HepG2 (cell line): ENCODE data around the gene KCND2. TPM values are rescaled to one million over a fixed set of nuclear protein-coding genes. Genes with fewer than 3 reads are reported as not detected.

Experiments
- ATAC-seq: fragments of 200-7000 bp; cut with Tn5 transposase; 3 replicates; pipeline ENCODE4 v1.9.1; 2020; ENCODE audit warnings: mild to moderate bottlenecking, moderate library complexity
- BruUV-seq: library from RNA; stranded (reverse); fragments of 400-500 nt; replicated peaks from 2 replicates; lab custom pipeline; 2021; lab: Mats Ljungman, UMichigan
- CTCF ChIA-PET: fragments of 300-600 bp; formaldehyde crosslinking; extraction: SDS; loops from one replicate; lab custom pipeline; 2021; ENCODE audit warnings: low total read pairs, inconsistent platforms, low intra/inter-chr PET ratio; lab: Yijun Ruan, JAX
- POLR2A ChIA-PET: fragments of 350-600 bp; sonication (Branson Sonifier 250); formaldehyde crosslinking; loops from one replicate; lab custom pipeline; 2020; ENCODE audit warnings: antibody characterized with exemption, inconsistent platforms; lab: Yijun Ruan, JAX
- DNase-seq: peaks from one replicate; pipeline ENCODE4 v3.0.0-alpha.2; 2015; ENCODE audit warnings: low spot score
- FAIRE-seq: peaks from 3 replicates; lab custom pipeline; 2011; peaks lifted over from hg19 to GRCh38; lab: Jason Lieb, UNC
- H2AFZ ChIP-seq: one replicate; pipeline ENCODE4 v1.6.1; 2011; ENCODE audit warnings: low read length, inconsistent platforms
- H3K27ac ChIP-seq: fragments of 300-600 bp; 3 replicates; pipeline ENCODE4 v1.8.0; 2011; ENCODE audit warnings: mixed run types, mild to moderate bottlenecking, mixed read lengths, low read length, inconsistent platforms; ENCODE audit not compliant: insufficient read depth; ENCODE audit errors: extremely low read length
- H3K27me3 ChIP-seq, 2 experiments: fragments of 200-600 bp in 1 of 2; 2 replicates in 1 of 2; 3 replicates in 1 of 2; pipeline versions ENCODE4 v1.6.0 to v1.8.0; 2011; ENCODE audit warnings: low read length in 2 of 2, mild to moderate bottlenecking in 2 of 2, moderate library complexity in 2 of 2, inconsistent platforms in 1 of 2; ENCODE audit not compliant: insufficient read depth in 2 of 2, control insufficient read depth in 1 of 2
- H3K36me3 ChIP-seq, 2 experiments: fragments of 200-600 bp in 1 of 2; replicated peaks in 1 of 2; 2 replicates in 1 of 2; 3 replicates in 1 of 2; pipeline versions ENCODE4 v1.5.1 to v1.8.0; 2011; ENCODE audit warnings: low read length in 2 of 2, inconsistent platforms in 1 of 2; ENCODE audit not compliant: insufficient read depth in 2 of 2, control insufficient read depth in 1 of 2
- H3K4me1 ChIP-seq: 2 replicates; pipeline ENCODE4 v1.5.1; 2012; ENCODE audit warnings: low read length, inconsistent platforms; ENCODE audit not compliant: insufficient read depth
- H3K4me2 ChIP-seq: 2 replicates; pipeline ENCODE4 v1.6.0; 2011; ENCODE audit warnings: low read depth, low read length, inconsistent platforms
- H3K4me3 ChIP-seq, 3 experiments: fragments of 200-600 bp in 1 of 3; sonication (generic), shearing (Covaris generic) in 1 of 3; replicated peaks in 1 of 3; 2 replicates each; pipeline ENCODE4 v1.5.1; 2011 to 2016; ENCODE audit warnings: low read length in 3 of 3, inconsistent platforms in 2 of 3, low read depth in 2 of 3, mild to moderate bottlenecking in 2 of 3, control low read depth in 1 of 3, mixed read lengths in 1 of 3; ENCODE audit not compliant: insufficient read depth in 1 of 3
- H3K79me2 ChIP-seq: one replicate; pipeline ENCODE4 v1.6.1; 2011; ENCODE audit warnings: low read length, inconsistent platforms; ENCODE audit not compliant: insufficient read depth
- H3K9ac ChIP-seq: 2 replicates; pipeline ENCODE4 v1.6.0; 2011; ENCODE audit warnings: mild to moderate bottlenecking, low read depth, low read length, inconsistent platforms; ENCODE audit not compliant: insufficient read depth
- H3K9me3 ChIP-seq: 2 replicates; pipeline ENCODE4 v1.5.1; 2012; ENCODE audit warnings: mild to moderate bottlenecking, low read length
- H4K20me1 ChIP-seq: 2 replicates; pipeline ENCODE4 v1.6.0; 2011; ENCODE audit warnings: inconsistent platforms, mild to moderate bottlenecking, low read length, moderate library complexity; ENCODE audit not compliant: insufficient read depth
- ATRX ChIP-seq: sonication (generic); formaldehyde crosslinking; IDR thresholded peaks from 2 replicates; pipeline ENCODE4 v1.4.0; 2020; ENCODE audit warnings: missing genetic modification reagents, borderline replicate concordance
- FOXA1 ChIP-seq, 2 experiments: fragments of 450-650 bp in 1 of 2; sonication (generic) in 1 of 2; formaldehyde crosslinking in 1 of 2; IDR thresholded peaks; 2 replicates each; pipeline versions ENCODE4 v1.4.0 to v1.6.1; 2016 to 2020; ENCODE audit warnings: missing genetic modification reagents in 1 of 2
- FOXK1 ChIP-seq: sonication (generic); formaldehyde crosslinking; IDR thresholded peaks from 2 replicates; pipeline ENCODE4 v1.4.0; 2020; ENCODE audit warnings: low read depth, missing genetic modification reagents, borderline replicate concordance
- HHEX ChIP-seq: IDR thresholded peaks from 2 replicates; pipeline ENCODE4 v1.6.1; 2016; ENCODE audit warnings: control low read depth
- IRX3 ChIP-seq: sonication (generic); formaldehyde crosslinking; IDR thresholded peaks from 2 replicates; pipeline ENCODE4 v1.8.1; 2023; ENCODE audit warnings: mild to moderate bottlenecking, low read depth, missing genetic modification reagents, borderline replicate concordance
- MTA1 ChIP-seq: sonication (generic); formaldehyde crosslinking; IDR thresholded peaks from 2 replicates; pipeline ENCODE4 v1.4.0; 2020; ENCODE audit warnings: missing genetic modification reagents, mild to moderate bottlenecking, borderline replicate concordance
- MXD1 ChIP-seq: sonication (generic); formaldehyde crosslinking; IDR thresholded peaks from 2 replicates; pipeline ENCODE4 v1.4.0; 2020; ENCODE audit warnings: mild to moderate bottlenecking, missing genetic modification reagents
- NR0B2 ChIP-seq: sonication (generic); formaldehyde crosslinking; IDR thresholded peaks from 2 replicates; pipeline ENCODE4 v1.4.0; 2020; ENCODE audit warnings: mild to moderate bottlenecking, missing genetic modification reagents
- PRDM4 ChIP-seq: sonication (generic); formaldehyde crosslinking; IDR thresholded peaks from 2 replicates; pipeline ENCODE4 v1.9.0; 2021; ENCODE audit warnings: missing genetic modification reagents, borderline replicate concordance
- SKI ChIP-seq: fragments of 450-650 bp; IDR thresholded peaks from one replicate; pipeline ENCODE4 v1.6.1; 2018; ENCODE audit warnings: mild to moderate bottlenecking; ENCODE audit not compliant: partially characterized antibody
- TCF7L2 ChIP-seq: IDR thresholded peaks from 2 replicates; pipeline ENCODE4 v1.6.1; 2011; ENCODE audit warnings: mild to moderate bottlenecking, low read depth, low read length, moderate library complexity
- TEAD2 ChIP-seq: sonication (generic); formaldehyde crosslinking; IDR thresholded peaks from 2 replicates; pipeline ENCODE4 v1.9.0; 2021; ENCODE audit warnings: missing genetic modification reagents
- YEATS2 ChIP-seq: sonication (generic); formaldehyde crosslinking; IDR thresholded peaks from 2 replicates; pipeline ENCODE4 v1.4.0; 2020; ENCODE audit warnings: missing genetic modification reagents, borderline replicate concordance
- ZNF253 ChIP-seq: sonication (generic); formaldehyde crosslinking; IDR thresholded peaks from 2 replicates; pipeline ENCODE4 v1.8.0; 2022; ENCODE audit warnings: mild to moderate bottlenecking, missing genetic modification reagents, borderline replicate concordance
- ZNF280B ChIP-seq: sonication (generic); formaldehyde crosslinking; IDR thresholded peaks from 2 replicates; pipeline ENCODE4 v1.5.0; 2020; ENCODE audit warnings: missing genetic modification reagents, mild to moderate bottlenecking, borderline replicate concordance
- ZNF3 ChIP-seq: IDR thresholded peaks from 2 replicates; pipeline ENCODE4 v1.7.0; 2017; ENCODE audit warnings: inconsistent platforms
- ZNF577 ChIP-seq: sonication (generic); formaldehyde crosslinking; IDR thresholded peaks from 2 replicates; pipeline ENCODE4 v1.4.0; 2020; ENCODE audit warnings: mild to moderate bottlenecking, low read depth, missing genetic modification reagents, borderline replicate concordance
- ZNF780A ChIP-seq: sonication (generic); formaldehyde crosslinking; IDR thresholded peaks from 2 replicates; pipeline ENCODE4 v1.8.0; 2022; ENCODE audit warnings: mild to moderate bottlenecking, missing genetic modification reagents, moderate library complexity
- WGBS: methylation state at CpG from one replicate; pipeline ENCODE4 v1.1.6; 2017; ENCODE audit warnings: low lambda C conversion rate; 5-methylcytosine and 5-hydroxymethylcytosine counted together
- in situ Hi-C: cut with HindIII; loops from 2 replicates; pipeline ENCODE4 v1.10.0; 2017; ENCODE audit warnings: low pct_unique_long_range_greater_than_20kb; ENCODE audit not compliant: extremely low pct_ligation_motif_present
- intact Hi-C: fragments of 100-400 bp; cut with micrococcal nuclease; formaldehyde crosslinking; loops from one replicate; pipeline ENCODE4 v1.10.0; 2022; ENCODE audit not compliant: unreplicated experiment
- polyA plus RNA-seq, 8 experiments: library from polyadenylated mRNA; depleted of rRNA in 3 of 8; stranded (reverse) in 7 of 8; unstranded in 1 of 8; fragments of >200 nt; fragmentation: Illumina TruSeq in 4 of 8; extraction: Trizol in 4 of 8; gene quantifications; 2 replicates each; pipeline versions ENCODE4 v1.2.1 to v1.2.3, GENCODE V29; 2011 to 2016; ENCODE audit warnings: low read depth in 4 of 8, missing spikeins in 1 of 8, mixed read lengths in 1 of 8; ENCODE audit not compliant: insufficient read depth in 1 of 8
- total RNA-seq, 5 experiments: library from RNA; depleted of rRNA; stranded (reverse); fragments of >200 nt; fragmentation: Illumina TruSeq; extraction: Trizol; gene quantifications; 2 replicates each; pipeline ENCODE4 v1.2.3, GENCODE V29; 2016; ENCODE audit warnings: low read depth in 1 of 5

KCND2 gene
- total and polyA plus RNA-seq, 2 of the 13 experiments (the other 11 are each of a cell fraction or from before 2014, with no cell fraction given): not detected

GRCh38 chr7:120431016-120431415, 158.0 kb downstream of the KCND2 start (continued):
- no peak for TF ChIP-seq PRDM4 (CRISPR knock-in tag)
- TF ChIP-seq SKI: no peak
- no peak for TF ChIP-seq TCF7L2
- no peak for TF ChIP-seq ZNF780A (CRISPR knock-in tag)
- TF ChIP-seq NR0B2 (CRISPR knock-in tag): no peak
- no peak for TF ChIP-seq ZNF280B
- no peak for TF ChIP-seq ATRX (CRISPR knock-in tag)
- TF ChIP-seq, all 625 proteins: peak for 0

GRCh38 chr7:120436487-120437060, 163.6 kb downstream of the KCND2 start:
- BruUV-seq: no TSS peak
- no peaks in the 10 kb centered on the region for H3K9me3 ChIP-seq
- no peak overlapping the region for H3K4me2 ChIP-seq
- ATAC-seq (no peak), FAIRE-seq (no peak), DNase-seq (no peak)
- no peak overlapping the region for H2AFZ ChIP-seq
- no peaks in the 10 kb centered on the region for H3K4me1 ChIP-seq
- no peak overlapping the region for H3K4me3 ChIP-seq
- no peak overlapping the region for H3K9ac ChIP-seq
- in situ Hi-C loops (no loop called here), intact Hi-C loops (no loop called here)
- H3K27ac ChIP-seq: no peak overlapping the region
- H3K36me3 ChIP-seq: no peaks in the 10 kb centered on the region
- H4K20me1 ChIP-seq: no peaks in the 10 kb centered on the region
- 3% methylated on average over 1 of the region's 1 CpG for WGBS
- H3K79me2 ChIP-seq: no peaks in the 10 kb centered on the region
- ChIA-PET CTCF (no interaction called here), POLR2A (no interaction called here)
- H3K27me3 ChIP-seq: no peaks in the 10 kb centered on the region
- no peak for TF ChIP-seq TEAD2 (CRISPR knock-in tag)
- TF ChIP-seq ZNF577: no peak
- no peak for TF ChIP-seq FOXA1 (IDR thresholded peaks at IDR 0.05)
- TF ChIP-seq FOXA1 (CRISPR knock-in tag; IDR thresholded peaks at IDR 0.05): no peak
- no peak for TF ChIP-seq MXD1 (CRISPR knock-in tag)
- TF ChIP-seq ZNF253: no peak
- no peak for TF ChIP-seq IRX3 (CRISPR knock-in tag)
- TF ChIP-seq MTA1 (CRISPR knock-in tag): no peak
- no peak for TF ChIP-seq FOXK1
- TF ChIP-seq HHEX (CRISPR knock-in tag): no peak
- TF ChIP-seq YEATS2: no peak
- TF ChIP-seq ZNF3: no peak
